ENCODE results near the gene RAPGEF1.

RAPGEF1 gene

GRCh38 chr9:131582466-131583336 is 157.2 kb downstream of the RAPGEF1 start:
- no peak for DNase-seq

- no peak for DNase-seq
Observed at GRCh38 chr9:131582056-131582455, 157.8 kb downstream of the RAPGEF1 start.

GRCh38 chr9:131580358-131580757 is 159.5 kb downstream of the RAPGEF1 start:
- DNase-seq = no peak

- no peak for DNase-seq
Observed at GRCh38 chr9:131579789-131580211, 160.1 kb downstream of the RAPGEF1 start.

- DNase-seq = peak; percentile 20
Observed at GRCh38 chr9:131578731-131579504, 161.0 kb downstream of the RAPGEF1 start.

GRCh38 chr9:131578021-131578420 is 161.9 kb downstream of the RAPGEF1 start:
- DNase-seq = no peak

- no peak for DNase-seq
Observed at GRCh38 chr9:131577005-131578000, 162.6 kb downstream of the RAPGEF1 start.

GRCh38 chr9:131575946-131576853 is 163.7 kb downstream of the RAPGEF1 start:
- no peak for DNase-seq

GRCh38 chr9:131574730-131575640 is 164.9 kb downstream of the RAPGEF1 start:
- DNase-seq = no peak

- no peak for DNase-seq
Observed at GRCh38 chr9:131567910-131568309, 172.0 kb downstream of the RAPGEF1 start.

GRCh38 chr9:131566158-131566557 is 173.7 kb downstream of the RAPGEF1 start:
- no peak for DNase-seq

- DNase-seq = no peak
Observed at GRCh38 chr9:131565369-131565768, 174.5 kb downstream of the RAPGEF1 start.

- no peak for DNase-seq
Observed at GRCh38 chr9:131562032-131562959, 177.6 kb downstream of the RAPGEF1 start.

GRCh38 chr9:131559421-131560000 is 180.4 kb downstream of the RAPGEF1 start:
- no peak for DNase-seq

- no peak for DNase-seq
Observed at GRCh38 chr9:131557855-131558548, 181.9 kb downstream of the RAPGEF1 start.

- DNase-seq = no peak
Observed at GRCh38 chr9:131555841-131556673, 183.8 kb downstream of the RAPGEF1 start.

GRCh38 chr9:131554843-131555351 is 185.0 kb downstream of the RAPGEF1 start:
- DNase-seq = no peak
